Measurements from ENCODE around the gene IBTK.
"Not testable (repeated sequence)": the region's sequence is repeated elsewhere in the genome, so short reads cannot be mapped to it uniquely, and the experiment has no call there.

IBTK gene

GRCh38 chr6:82172594-82172993, 75.0 kb downstream of the IBTK start:
- DNase-seq, result no peak

DNA sequence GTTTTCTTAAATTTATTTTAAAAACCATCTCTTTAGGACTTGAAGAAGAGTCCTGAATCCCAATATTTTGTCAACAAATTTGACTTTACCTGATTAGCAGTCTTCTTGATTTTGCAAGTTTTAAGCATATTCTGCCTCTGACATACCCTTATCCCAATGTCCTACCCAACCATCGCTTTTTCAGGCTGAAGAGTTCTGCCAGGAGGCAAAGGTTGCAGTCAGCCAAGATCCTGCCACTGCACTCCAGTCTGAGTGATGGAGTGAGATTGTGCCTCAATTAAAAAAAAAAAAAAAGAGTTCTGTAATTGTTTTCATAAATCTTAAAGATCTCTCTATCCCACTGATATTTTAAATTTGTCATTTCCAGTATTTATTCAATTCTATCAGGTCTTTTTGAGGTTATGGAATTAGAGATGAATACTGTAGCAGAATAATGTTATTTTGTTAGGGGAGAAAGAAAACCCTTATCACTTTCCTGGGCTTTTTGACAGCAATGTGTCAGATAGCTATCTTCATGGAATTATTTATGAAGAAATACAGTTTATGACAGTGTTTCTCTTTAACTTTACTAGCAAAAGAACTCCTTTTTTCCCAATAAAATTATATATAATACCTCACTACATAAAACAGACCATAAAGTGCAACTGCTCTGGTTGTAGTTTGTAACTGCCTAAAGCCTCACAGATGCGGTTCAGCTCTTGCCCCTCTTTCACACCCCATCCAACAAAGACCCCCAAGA, 78.2 kb downstream of the IBTK start:
- DNase-seq, result no peak

DNA sequence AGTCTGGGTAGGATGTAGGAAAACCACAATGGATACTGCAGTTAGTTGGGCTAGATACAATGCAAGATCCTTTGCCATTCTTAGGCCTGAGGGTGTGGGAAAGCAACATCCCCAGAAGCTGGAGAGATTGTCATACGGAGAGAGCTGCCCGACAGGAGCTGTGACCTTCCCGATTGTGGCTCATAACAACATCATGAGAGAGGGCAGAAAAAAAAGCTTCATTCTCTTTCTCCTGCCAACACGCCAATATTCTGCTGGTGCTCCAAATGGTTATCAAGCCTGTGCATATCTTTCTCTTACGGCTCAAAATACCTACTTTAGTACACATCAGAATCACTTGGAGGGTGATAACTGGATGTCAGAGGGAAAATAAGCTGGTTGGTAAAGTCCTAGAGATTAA, 81.1 kb downstream of the IBTK start:
- DNase-seq, result no peak

DNA sequence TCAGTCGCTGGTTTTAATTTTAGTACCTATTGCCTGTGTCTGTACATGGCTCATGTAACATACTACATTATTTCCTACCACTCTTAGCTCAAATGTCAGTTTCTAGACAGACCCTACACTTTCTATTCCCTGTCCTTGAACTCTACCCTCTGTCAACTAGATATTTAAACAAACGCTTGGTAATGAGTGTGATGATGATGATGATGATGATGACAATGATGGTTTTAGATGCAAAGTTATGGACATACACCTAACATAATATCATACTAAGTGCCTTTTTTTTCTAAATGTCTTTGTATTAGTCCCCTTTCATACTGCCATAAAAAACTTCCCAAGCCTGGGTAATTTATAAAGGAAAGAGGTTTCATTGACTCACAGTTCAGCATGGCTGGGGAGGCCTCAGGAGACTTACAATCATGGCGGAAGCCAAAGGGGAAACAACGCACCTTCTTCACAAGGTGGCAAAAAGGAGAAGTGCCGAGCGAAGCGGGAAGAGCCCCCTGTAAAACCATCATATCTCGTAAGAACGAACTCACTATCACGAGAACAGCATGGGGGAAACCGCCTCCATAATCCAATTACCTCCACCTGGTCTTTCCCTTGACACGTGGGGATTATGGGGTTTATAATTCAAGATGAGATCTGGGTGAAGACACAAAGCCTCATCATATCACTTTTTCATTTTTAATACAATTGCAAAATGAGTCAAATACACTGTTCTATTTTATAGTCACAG, 87.1 kb downstream of the IBTK start:
- no peak for DNase-seq

DNA sequence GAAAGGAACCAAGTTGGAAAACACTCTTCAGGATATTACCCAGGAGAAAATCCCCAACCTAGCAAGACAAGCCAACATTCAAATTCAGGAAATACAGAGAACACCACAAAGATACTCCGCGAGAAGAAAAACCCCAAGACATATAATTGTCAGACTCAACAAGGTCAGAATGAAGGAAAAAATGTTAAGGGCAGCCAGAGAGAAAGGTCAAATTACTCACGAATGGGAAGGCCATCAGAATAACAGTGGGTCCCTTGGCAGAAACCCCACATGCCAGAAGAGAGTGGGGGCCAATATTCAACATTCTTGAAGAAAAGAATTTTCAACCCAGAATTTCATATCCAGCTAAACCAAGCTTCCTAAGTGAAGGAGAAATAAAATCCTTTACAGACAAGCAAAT, 94.8 kb downstream of the IBTK start:
- DNase-seq, result not testable (repeated sequence)

DNA sequence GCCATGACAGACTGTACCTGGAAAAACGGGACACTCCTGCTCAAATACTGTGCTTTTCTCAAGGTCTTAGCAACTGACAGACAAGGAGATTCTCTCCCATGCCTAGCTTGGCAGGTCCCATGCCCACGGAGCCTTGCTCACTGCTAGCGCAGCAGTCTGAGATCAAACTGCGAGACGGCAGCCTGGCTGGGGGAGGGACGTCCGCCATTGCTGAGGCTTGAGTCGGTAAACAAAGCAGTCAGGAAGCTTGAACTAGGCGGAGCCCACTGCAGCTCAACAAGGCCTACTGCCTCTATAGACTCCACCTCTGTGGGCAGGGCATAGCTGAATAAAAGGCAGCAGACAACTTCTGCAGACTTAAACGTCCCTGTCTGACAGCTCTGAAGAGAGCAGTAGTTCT, 96.4 kb downstream of the IBTK start:
- not testable (repeated sequence) for DNase-seq

GRCh38 chr6:82145926-82146452, 101.6 kb downstream of the IBTK start:
- DNase-seq, result no peak

GRCh38 chr6:82144852-82145340, 102.6 kb downstream of the IBTK start:
- no peak for DNase-seq

GRCh38 chr6:82144007-82144851, 103.3 kb downstream of the IBTK start:
- no peak for DNase-seq

- DNase-seq, result no peak
These were observed 104.5 kb downstream of the IBTK start for GRCh38 chr6:82143041-82143481.

DNA sequence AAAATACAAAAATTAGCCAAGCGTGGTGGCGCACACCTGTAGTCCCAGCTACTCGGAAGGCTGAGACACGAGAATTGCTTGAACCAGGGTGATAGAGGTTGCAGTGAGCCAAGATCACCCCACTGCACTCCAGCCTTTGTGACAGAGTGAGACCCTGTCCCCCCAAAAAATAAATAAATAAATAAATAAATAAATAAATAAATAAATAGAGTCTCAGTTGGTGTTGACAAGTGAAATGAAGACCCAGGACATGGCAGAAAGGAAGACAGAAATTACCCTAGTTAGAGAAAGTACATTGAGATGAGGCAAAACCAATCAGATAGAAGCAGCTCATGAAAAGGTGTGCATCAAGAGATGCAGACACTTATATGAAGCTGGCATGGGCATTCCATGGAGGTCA, 105.0 kb downstream of the IBTK start:
- DNase-seq, result no peak

- DNase-seq, result no peak
These were observed 109.3 kb downstream of the IBTK start for GRCh38 chr6:82138075-82138791.

DNA sequence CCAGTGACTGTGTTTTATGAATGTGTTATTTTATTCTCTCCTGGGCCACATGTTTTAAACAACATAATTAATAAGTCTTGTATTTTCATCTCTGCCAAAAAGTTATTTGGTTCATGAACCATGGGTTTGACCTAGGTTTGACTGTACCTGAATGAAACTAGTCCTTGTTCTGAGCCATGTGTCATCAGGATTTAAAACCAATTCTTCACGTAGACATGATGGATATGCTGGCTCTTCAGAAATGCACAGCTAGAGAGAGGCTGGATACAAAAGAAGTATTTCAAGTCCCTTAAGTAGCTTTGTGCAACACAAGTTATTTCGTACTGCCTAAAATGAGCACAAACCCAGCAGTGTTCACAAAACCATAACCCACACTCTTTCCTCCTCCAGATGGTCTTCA, 116.1 kb downstream of the IBTK start:
- no peak for DNase-seq

DNA sequence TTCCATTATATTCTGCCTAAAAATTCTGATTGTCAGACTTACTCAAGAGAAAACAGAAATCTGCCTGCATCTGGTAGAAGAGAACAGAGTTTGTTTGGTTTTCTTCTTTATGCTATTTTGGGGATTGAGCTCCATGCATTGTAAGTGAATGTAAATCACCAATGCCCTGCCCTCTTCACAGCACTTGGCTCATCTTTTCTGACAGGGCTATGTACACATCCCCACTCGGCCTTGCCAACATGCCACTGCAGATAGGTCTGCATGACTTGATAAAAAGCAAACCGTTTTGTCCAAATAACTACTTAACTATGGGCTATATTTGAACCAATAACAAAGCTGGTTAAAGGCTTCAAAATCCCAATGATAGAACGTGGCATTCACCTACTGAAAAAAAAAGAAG, 117.7 kb downstream of the IBTK start:
- DNase-seq, result no peak

DNA sequence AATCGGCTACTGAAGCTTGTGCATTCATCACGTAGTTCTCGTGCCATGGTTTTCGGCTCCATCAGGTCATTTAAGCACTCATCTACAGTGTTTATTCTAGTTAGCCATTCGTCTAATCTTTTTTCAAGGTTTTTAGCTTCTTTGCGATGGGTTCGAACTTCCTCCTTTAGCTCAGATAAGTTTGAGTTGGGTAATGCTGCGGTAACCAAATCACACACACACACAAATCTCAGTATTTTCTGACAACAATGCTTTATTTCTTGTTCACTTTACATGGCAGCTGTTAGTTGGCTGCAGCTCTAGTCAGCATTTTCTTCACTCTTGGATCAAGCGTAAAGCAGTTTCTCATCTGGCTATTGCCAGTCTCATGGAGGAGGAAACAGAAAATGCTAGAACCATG, 118.6 kb downstream of the IBTK start:
- not testable (repeated sequence) for DNase-seq

DNA sequence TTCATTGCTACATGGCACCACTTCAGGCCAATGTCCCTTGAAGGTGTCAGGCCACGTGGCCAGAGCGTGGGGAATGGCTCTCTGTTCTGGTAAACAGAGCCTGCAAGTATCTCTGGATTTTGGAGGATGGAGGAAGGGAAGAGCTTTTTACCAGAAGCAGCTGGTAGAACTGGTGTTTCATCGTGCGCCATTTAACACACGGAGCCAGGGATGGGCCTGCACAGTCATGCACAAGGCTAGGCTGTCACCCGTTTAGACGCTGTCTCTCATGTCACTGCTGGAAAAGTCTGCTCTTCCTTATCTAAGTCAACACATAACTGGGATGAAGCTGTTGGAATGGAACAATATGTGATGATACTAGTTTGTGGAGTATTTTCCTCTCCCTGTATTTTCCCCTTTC, 123.9 kb downstream of the IBTK start:
- no peak for DNase-seq
